GM12878 (cell line): ENCODE results near the gene TTC23. TPM values are rescaled to one million over a fixed set of nuclear protein-coding genes. Genes with fewer than 3 reads are reported as not detected.

Experiments
- ATAC-seq: fragments of 200-7000 bp; cut with Tn5 transposase; 3 replicates; pipeline ENCODE4 v1.9.1; 2020; ENCODE audit warnings: mild to moderate bottlenecking, moderate library complexity
- BruUV-seq: library from RNA; stranded (reverse); fragments of 400-500 nt; replicated peaks from 2 replicates; lab custom pipeline; 2021; lab: Mats Ljungman, UMichigan
- CTCF ChIA-PET: fragments of 300-600 bp; sonication (Branson Sonifier 250); formaldehyde crosslinking; extraction: SDS; loops from one replicate; lab custom pipeline; 2021; ENCODE audit warnings: inconsistent platforms; lab: Yijun Ruan, JAX
- POLR2A ChIA-PET: fragments of 350-600 bp; formaldehyde crosslinking; extraction: SDS; loops from one replicate; lab custom pipeline; 2021; ENCODE audit warnings: inconsistent platforms; lab: Charles Lee
- RAD21 ChIA-PET: fragments of 300-600 bp; sonication (Branson Sonifier 250); formaldehyde crosslinking; loops from one replicate; lab custom pipeline; 2023; ENCODE audit warnings: antibody characterized with exemption; ENCODE audit not compliant: unreplicated experiment; lab: Charles Lee
- SMC1A ChIA-PET: fragments of 300-600 bp; sonication (Branson Sonifier 250); formaldehyde crosslinking; loops from one replicate; lab custom pipeline; 2023; ENCODE audit not compliant: unreplicated experiment, uncharacterized antibody; lab: Charles Lee
- DNase-seq: peaks from one replicate; pipeline ENCODE4 v3.0.0-alpha.2; 2011; ENCODE audit warnings: low read depth, low spot score
- FAIRE-seq: peaks from 3 replicates; lab custom pipeline; 2011; peaks lifted over from hg19 to GRCh38; lab: Jason Lieb, UNC
- H2AFZ ChIP-seq: 2 replicates; pipeline ENCODE4 v1.6.0; 2011; ENCODE audit warnings: low read depth, low read length, control low read depth; ENCODE audit not compliant: control insufficient read depth
- H3K27ac ChIP-seq: 2 replicates; pipeline ENCODE4 v1.5.1; 2011; ENCODE audit warnings: control low read depth; ENCODE audit not compliant: control insufficient read depth, insufficient read depth
- H3K27me3 ChIP-seq, 2 experiments: replicated peaks in 1 of 2; 2 replicates each; pipeline versions ENCODE4 v1.6.0 to v1.6.1; 2011; ENCODE audit warnings: low read length in 1 of 2; ENCODE audit not compliant: control insufficient read depth in 2 of 2, insufficient read depth in 2 of 2
- H3K36me3 ChIP-seq, 2 experiments: 2 replicates each; pipeline ENCODE4 v1.5.1; 2011; ENCODE audit warnings: low read length in 1 of 2; ENCODE audit not compliant: control insufficient read depth in 2 of 2, insufficient read depth in 2 of 2
- H3K4me1 ChIP-seq: 2 replicates; pipeline ENCODE4 v1.6.1; 2011; ENCODE audit warnings: mild to moderate bottlenecking, low read length, moderate library complexity, mixed read lengths; ENCODE audit not compliant: control insufficient read depth, insufficient read depth
- H3K4me2 ChIP-seq: 2 replicates; pipeline ENCODE4 v1.6.0; 2011; ENCODE audit warnings: control low read depth; ENCODE audit not compliant: control insufficient read depth, insufficient read depth
- H3K4me3 ChIP-seq: fragments of 200-600 bp; sonication (generic); 2 replicates; pipeline ENCODE4 v1.5.1; 2016
- H3K79me2 ChIP-seq: 2 replicates; pipeline ENCODE4 v1.6.0; 2011; ENCODE audit warnings: low read length; ENCODE audit not compliant: control insufficient read depth, insufficient read depth
- H3K9ac ChIP-seq: 2 replicates; pipeline ENCODE4 v1.8.0; 2011; ENCODE audit warnings: low read length, control low read depth, mixed read lengths; ENCODE audit not compliant: control insufficient read depth, insufficient read depth
- H3K9me3 ChIP-seq: replicated peaks from 3 replicates; pipeline ENCODE4 v1.5.1; 2011; ENCODE audit warnings: mild to moderate bottlenecking, low read length; ENCODE audit not compliant: control insufficient read depth, insufficient read depth
- H4K20me1 ChIP-seq: 2 replicates; pipeline ENCODE4 v1.6.0; 2011; ENCODE audit not compliant: control insufficient read depth, insufficient read depth
- GABPA ChIP-seq: IDR thresholded peaks from 2 replicates; pipeline ENCODE4 v1.6.1; 2014; ENCODE audit warnings: antibody characterized with exemption, low read depth, mild to moderate bottlenecking, inconsistent platforms
- NFIC ChIP-seq: IDR thresholded peaks from 2 replicates; pipeline ENCODE4 v1.6.1; 2012; ENCODE audit warnings: low read depth, mild to moderate bottlenecking, inconsistent platforms, low read length, moderate library complexity
- POU2F2 ChIP-seq: IDR thresholded peaks from 3 replicates; pipeline ENCODE4 v1.6.1; 2011; ENCODE audit warnings: low read depth, mild to moderate bottlenecking, low read length, borderline replicate concordance
- RELA ChIP-seq: fragments of 450-650 bp; IDR thresholded peaks from 2 replicates; pipeline ENCODE4 v1.8.0; 2014; ENCODE audit warnings: borderline replicate concordance; ENCODE audit not compliant: partially characterized antibody
- RFX5 ChIP-seq: IDR thresholded peaks from 2 replicates; pipeline ENCODE4 v1.6.1; 2011; ENCODE audit warnings: low read depth, low read length, improper control_type of control experiment
- STAT3 ChIP-seq: IDR thresholded peaks from 2 replicates; pipeline ENCODE4 v1.6.1; 2011; ENCODE audit warnings: low read depth, low read length, improper control_type of control experiment
- WRNIP1 ChIP-seq: IDR thresholded peaks from 2 replicates; pipeline ENCODE4 v1.6.1; 2011; ENCODE audit warnings: low read depth, low read length, improper control_type of control experiment, borderline replicate concordance
- YY1 ChIP-seq: IDR thresholded peaks from 2 replicates; pipeline ENCODE4 v1.6.1; 2011; ENCODE audit warnings: low read depth, mild to moderate bottlenecking, low read length
- in situ Hi-C: fragments of 300-500 bp; cut with MboI; formaldehyde crosslinking; loops from 9 replicates; pipeline ENCODE4 v1.14.3; 2018; ENCODE audit warnings: mixed read lengths
- intact Hi-C: fragments of 100-400 bp; cut with micrococcal nuclease; formaldehyde crosslinking; loops from one replicate; pipeline ENCODE4 v1.14.2; 2022; ENCODE audit not compliant: unreplicated experiment
- polyA plus RNA-seq, 11 experiments: library from polyadenylated mRNA; depleted of rRNA in 4 of 11; unstranded in 6 of 11; stranded (reverse) in 5 of 11; fragments of >200 nt; fragmentation: Nextera tagmentation in 4 of 11; fragmentation: Illumina TruSeq in 1 of 11; extraction: Ambion mirVana in 4 of 11; extraction: Trizol in 1 of 11; gene quantifications; 1 replicate in 1 of 11; 2 replicates in 10 of 11; pipeline versions ENCODE4 v1.2.1 to v1.2.3, GENCODE V29; 2011 to 2016; ENCODE audit warnings: inconsistent platforms in 2 of 11, missing spikeins in 2 of 11, low read depth in 1 of 11
- total RNA-seq, 4 experiments: library from RNA; depleted of rRNA in 3 of 4; stranded (reverse); fragments of >200 nt in 3 of 4; fragmentation: Illumina TruSeq in 1 of 4; extraction: Trizol in 1 of 4; gene quantifications; 2 replicates each; pipeline versions ENCODE4 v1.2.1 to v1.2.3, GENCODE V29; 2013 to 2021
- TF ChIP-seq, protein P1 (sequence below): IDR thresholded peaks from 2 replicates; pipeline ENCODE4 v1.6.1; 2011; ENCODE audit warnings: mild to moderate bottlenecking, low read depth, low read length, moderate library complexity; ENCODE audit not compliant: insufficient replicate concordance

The TTC23 gene
- total and polyA plus RNA-seq, 10 of the 15 experiments (the other 5 are each of a cell fraction or from before 2014, with no cell fraction given) = 1.2 to 9.0 (median 6.5) TPM

GRCh38 chr15:99211926-99212325 lies 37.5 kb downstream of the TTC23 start (continued):
- no peak for TF ChIP-seq STAT3
- no peak for TF ChIP-seq YY1
- TF ChIP-seq RFX5 = no peak
- TF ChIP-seq, all 136 proteins: peak for 0

DNA sequence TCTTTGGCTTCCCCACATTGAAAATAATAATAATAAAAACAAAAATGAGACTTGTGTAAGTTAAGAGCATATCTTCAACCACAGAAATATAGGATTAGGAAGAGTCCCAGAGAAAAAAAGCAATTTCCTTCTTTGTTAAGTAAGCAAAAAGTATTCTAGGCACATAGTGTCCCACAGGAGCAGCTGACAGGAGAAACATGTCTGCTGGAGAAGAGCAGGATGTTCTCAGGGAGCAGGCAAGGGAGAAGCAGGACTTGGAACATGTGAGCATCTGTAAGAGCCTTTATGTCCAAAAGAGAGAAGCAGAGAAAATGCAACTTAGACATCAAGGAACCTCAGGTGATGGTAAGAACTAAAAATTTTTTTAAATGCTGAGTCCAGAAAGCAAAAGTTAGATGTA lies 39.0 kb downstream of the TTC23 start:
- TF ChIP-seq NFIC (no peak), WRNIP1 (no peak), POU2F2 (no peak), GABPA (no peak), RELA (no peak)
- TF ChIP-seq, protein P1, sequence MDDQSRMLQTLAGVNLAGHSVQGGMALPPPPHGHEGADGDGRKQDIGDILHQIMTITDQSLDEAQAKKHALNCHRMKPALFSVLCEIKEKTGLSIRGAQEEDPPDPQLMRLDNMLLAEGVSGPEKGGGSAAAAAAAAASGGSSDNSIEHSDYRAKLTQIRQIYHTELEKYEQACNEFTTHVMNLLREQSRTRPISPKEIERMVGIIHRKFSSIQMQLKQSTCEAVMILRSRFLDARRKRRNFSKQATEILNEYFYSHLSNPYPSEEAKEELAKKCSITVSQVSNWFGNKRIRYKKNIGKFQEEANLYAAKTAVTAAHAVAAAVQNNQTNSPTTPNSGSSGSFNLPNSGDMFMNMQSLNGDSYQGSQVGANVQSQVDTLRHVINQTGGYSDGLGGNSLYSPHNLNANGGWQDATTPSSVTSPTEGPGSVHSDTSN = no peak
- no peak overlapping the region for H3K4me3 ChIP-seq
- no peaks in the 10 kb centered on the region for H3K9me3 ChIP-seq
- no peak overlapping the region for H2AFZ ChIP-seq
- no peak overlapping the region for H3K9ac ChIP-seq
- ChIA-PET SMC1A (interaction anchor here (0.9 to 1.9 kb wide), 6 partner anchors 9 to 494 kb away, joined by 3 to 4 read pairs (median 4); no protein-coding TSS in a partner anchor), POLR2A (interaction anchor here (0.7 kb wide), 1 partner anchor 102 kb away, joined by 3 read pairs; no protein-coding TSS in a partner anchor), CTCF (interaction anchor here (1.4 to 7.2 kb wide), 7 partner anchors 9 to 691 kb away, joined by 3 to 111 read pairs (median 5); no protein-coding TSS in a partner anchor), RAD21 (no interaction called here)
- no peak overlapping the region for H3K27ac ChIP-seq
- H3K27me3 ChIP-seq = no peaks in the 10 kb centered on the region
- in situ Hi-C loops (loop anchor here (5.0 to 10.0 kb wide), 2 partner anchors 113 to 436 kb away; no protein-coding TSS in a partner anchor), intact Hi-C loops (loop anchor here (5.0 to 10.0 kb wide), 2 partner anchors 433 to 766 kb away; no protein-coding TSS in a partner anchor)
- ATAC-seq (no peak), DNase-seq (no peak), FAIRE-seq (no peak)
- H4K20me1 ChIP-seq = no peaks in the 10 kb centered on the region
- H3K79me2 ChIP-seq = no peaks in the 10 kb centered on the region
- no peaks in the 10 kb centered on the region for H3K36me3 ChIP-seq
- no peaks in the 10 kb centered on the region for H3K4me1 ChIP-seq
- H3K4me2 ChIP-seq = no peak overlapping the region
- no TSS peak for BruUV-seq
